Stimulated activated CD4-positive, alpha-beta T cell treated with anti-CD3 and anti-CD28 coated beads, Interleukin-1b, Interleukin-23, amount 100 ng/mL, for 24 hours (primary cell): Measurements from ENCODE around the gene PAXX.

Source experiments
- DNase-seq, 4 experiments: peaks; one replicate each; pipeline ENCODE4 v3.0.0-alpha.2; 2020; ENCODE audit warnings: low read depth in 4 of 4, low spot score in 1 of 4

Gene PAXX

GRCh38 chr9:137016436-137016835 is 24.2 kb downstream of the PAXX start:
- DNase-seq = no peak

GRCh38 chr9:137017071-137017470 is 24.8 kb downstream of the PAXX start:
- DNase-seq = no peak

GRCh38 chr9:137017791-137018497 is 25.7 kb downstream of the PAXX start:
- DNase-seq = no peak

DNA sequence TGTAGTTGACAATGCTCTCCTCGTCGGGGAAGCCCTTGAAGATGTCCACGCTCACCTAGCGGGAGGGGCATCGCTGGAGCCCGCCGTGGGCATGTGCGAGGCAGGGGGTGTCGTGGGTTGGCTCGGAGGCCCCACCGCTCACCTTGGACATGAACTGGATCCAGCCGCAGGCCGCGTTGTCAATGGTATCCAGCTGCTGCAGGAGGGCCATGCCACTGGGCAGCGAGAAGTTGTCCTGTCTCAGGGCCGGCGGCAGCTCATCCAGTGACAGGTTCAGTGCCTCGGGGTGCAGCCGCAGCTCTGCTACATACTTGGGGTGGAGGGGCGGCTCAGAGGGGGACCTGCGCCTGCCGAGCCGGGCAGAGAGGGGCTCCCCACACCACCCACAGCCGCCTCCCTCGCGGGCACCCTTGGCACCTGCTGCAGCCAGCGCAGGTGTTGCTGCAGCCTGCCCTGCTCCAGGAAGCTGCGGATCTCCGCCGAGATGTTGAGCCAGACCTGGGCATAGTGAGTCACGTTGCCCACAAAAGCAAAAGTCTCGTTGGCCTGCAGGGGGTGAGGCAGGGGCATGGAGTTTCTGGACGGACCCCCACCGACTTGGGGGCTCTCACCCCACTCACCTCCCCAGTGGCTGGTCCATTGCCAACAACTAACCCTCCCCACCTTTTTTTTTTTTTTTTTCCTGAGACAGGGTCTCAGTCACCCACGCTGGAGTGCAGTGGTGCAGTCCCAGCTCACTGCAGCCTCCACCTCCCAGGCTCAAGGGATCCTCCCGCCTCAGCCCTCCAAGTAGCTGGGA is 26.7 kb downstream of the PAXX start:
- no peak for DNase-seq

GRCh38 chr9:137019891-137020683 is 27.9 kb downstream of the PAXX start:
- no peak for DNase-seq

DNA sequence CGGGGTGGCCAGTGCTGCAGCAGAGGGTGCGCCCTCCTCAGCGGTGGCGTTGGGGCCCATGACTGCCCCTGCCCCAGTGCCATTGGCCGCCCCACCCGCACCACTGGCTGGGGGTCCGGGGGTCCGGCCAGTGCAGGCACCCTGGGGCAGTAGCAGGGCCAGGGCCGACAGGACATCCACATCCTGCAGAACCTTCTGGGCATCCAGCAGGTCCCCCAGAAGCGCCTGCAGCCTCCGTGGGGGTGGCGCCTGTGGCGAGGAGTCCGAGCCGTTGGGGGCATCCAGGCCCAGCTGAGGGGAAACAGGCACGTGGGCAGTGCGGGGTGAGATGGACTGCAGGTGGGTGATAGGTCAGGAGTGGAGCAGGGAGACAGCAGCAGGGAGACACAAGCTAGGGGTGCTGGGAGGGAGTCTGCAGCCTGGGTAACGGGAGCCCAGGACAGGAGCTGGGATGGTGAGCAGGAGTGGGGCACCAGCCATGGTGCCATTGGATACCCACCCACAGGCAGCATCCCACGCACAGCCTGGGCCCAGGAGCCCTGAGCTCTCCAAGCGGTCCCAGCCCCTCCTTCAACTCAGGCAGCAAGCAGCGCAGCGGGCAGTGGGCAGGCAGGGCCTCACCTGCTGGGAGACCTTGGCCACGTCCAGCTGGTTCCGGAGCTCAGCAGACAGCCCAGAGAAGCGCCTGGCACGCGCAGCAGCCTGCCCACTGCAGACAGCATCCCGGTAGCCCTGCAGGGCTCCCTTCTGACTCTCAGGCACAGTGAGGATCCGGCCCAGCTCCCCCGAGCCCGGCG is 28.7 kb downstream of the PAXX start:
- DNase-seq = no peak

DNA sequence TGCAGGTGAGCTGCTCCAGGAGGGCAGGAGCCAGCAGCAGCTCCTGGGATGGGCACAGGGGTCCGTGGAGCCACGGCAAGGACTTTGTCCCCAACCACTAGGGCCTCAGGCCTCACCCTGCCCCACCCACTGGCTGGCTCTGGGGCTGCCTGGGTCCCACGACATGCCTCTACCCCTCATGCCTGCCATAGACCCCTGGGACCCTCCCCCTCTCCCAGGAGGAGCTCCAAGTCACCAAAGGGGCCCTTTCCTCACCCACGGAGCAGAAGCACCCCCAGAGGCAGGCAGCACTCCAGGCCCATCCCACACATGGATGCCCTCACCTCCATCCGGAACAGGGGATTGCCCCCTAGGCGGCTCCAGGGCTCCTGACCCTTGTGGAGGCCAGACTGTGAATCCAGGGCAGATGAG is 29.4 kb downstream of the PAXX start:
- DNase-seq = no peak

DNA sequence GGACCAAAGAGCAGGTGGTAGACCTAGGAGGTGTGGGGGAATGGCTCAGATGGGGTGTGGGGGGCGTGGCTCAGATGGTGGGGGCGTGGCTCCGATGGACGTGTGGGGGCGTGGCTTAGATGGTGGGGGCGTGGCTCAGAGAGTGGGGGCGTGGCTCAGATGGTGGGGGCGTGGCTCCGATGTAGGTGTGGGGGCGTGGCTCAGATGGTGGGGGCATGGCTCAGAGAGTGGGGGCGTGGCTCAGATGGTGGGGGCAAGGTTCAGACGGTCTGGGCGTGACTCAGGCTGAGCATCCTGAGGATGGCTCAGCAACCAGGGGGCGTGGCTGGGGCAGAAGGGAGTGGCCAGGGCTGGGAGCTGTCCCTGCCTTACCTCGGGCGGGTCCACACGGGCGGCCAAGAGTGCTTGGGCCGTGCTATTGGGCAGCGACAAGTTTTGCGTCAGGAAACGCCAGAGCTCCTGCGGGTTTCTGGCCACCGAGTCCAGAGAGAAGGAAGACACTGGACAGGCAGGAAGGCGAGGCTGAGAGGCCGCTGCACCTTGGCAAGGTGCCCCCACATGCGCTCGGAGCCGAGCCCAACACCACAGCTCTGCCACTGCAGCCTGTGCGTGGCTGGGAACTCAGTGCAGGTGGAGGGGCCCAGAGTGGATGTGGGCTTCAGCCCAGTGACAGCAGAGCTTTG is 29.9 kb downstream of the PAXX start:
- DNase-seq = peak; percentile 49 to 81 (median 58)

GRCh38 chr9:137022662-137023008 is 30.4 kb downstream of the PAXX start:
- no peak for DNase-seq

DNA sequence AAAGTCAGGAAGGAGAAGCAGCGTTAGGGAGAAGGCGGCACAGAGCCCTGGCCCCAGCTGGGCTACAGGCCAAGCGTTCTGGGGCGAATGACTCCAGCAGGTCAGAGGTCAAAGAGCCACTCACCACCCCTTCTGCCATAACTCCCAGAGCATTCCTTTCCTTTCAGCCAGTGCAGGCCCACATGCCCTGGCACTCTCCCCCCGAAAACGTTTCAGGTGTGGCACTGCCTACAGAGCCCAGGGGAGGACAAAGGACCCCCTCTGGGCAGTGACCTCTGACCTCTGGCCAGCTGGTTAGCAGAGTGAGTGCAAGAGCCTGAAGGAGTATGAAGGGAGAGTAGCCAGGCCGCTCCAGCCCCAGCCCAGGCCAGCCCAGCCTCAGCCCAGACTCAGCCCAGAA is 30.9 kb downstream of the PAXX start:
- no peak for DNase-seq

DNA sequence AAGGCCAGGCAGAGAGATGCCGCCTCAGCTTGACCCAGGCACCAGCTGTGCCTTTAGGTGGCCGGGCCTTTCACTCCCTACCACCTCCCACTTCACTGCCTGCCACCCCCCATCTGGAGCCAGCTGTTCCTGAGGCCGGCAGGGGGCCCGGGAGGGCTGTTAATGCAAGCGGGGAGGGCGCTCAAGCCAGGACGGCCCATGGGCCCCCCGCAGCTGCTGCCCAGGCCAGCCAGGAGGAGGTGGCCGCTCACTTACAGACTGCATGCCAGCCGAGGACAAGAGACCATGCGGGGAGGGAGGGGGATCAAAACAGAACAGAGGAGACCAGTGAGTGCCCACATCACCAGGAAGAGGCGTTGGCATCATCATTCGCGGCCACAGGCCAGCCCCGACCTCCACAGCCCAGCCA is 31.4 kb downstream of the PAXX start:
- DNase-seq = no peak

DNA sequence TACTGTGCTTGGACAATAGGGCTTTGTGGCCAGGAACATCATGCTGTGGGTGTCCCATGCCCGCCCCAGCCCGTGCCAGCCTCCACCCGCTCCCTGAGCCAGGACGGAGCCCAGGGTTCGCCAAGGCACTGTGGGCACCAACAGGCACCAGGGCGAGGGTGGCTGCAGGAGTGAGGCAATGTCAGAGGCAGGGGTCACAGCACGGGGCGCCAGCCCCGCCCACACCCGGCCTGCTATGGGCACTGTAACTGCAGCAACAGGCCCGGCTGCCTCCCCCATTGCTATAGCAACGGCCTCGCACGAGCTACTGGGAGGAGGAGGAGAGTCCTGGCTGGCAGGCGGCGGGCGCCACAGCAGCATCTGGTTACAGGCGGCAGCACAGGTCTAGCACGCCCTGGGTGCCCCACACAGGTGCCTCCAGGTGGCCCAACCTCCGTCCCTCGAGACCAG is 33.3 kb downstream of the PAXX start:
- DNase-seq = no peak

DNA sequence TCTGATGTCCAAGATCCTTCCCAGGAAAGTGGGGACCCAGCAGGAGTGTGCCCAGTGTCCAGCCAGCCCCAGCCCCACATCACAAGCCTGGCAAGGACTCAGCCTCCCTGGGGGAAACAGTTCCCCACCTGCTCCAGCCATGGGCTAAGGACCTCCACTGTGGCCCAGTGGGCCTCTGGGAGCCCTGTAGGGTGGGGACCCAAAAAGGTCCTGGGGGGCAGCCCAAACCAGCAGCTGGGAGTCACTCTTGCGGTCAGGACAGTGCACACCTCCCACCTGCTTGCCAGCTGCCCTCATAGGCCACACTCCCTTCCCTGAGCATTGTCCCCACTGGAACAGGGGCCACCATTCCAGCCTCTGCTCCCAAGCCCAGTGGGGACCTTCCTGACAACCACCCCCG is 34.2 kb downstream of the PAXX start:
- DNase-seq = no peak

- no peak for DNase-seq
Observed at GRCh38 chr9:137026828-137027227, 34.6 kb downstream of the PAXX start.

DNA sequence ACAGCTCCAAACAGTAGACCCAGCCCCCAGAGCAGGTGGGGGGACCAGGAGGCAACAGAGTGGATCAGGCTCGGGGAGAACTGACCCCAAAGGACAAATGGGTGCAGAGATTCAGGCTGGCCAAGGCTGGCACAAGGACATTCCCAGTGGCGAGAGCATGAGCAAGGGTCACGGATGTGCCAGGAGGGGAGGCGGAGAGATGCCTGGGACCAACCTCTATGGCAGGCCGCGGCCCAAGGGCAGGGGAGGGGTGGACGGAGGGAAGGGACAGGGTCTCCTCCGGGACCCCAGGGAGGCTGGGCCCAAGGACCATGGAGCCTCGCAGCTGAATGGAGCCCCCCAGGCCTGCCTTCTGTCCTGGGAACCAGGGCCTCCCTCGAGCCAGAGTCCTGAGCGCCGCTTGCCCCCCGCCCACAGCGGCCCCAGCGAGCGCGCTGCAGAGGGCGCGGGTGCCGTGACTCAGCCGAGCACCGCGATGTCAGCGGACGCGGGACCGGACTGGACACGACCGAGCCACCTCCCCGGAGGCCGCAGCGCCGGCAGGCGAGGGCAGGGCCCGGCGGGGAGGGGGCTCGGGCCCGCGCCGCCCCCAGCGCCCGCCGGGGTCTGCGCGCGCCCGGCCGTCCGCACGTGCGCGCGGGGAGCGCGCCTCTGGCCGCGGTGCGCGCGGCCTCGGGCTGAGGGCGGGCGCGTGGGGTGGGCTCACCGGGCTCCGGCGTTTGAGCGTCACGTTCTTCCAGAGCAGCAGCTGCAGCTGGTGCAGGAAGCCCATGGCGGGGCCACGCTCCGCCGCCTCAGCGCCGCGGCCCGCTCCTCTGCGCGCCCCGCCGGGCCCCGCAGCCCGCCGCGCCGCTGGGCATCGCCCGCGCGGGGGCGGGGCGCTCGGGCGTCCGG is 35.4 kb downstream of the PAXX start, which contains the start of gene ABCA2:
ABCA2 (minus strand) TSS at position 869 of the 894 bp plus-strand sequence; CDS start at position 772, 97 bp downstream.
- no peak for DNase-seq

GRCh38 chr9:137028263-137029057 is 36.2 kb downstream of the PAXX start:
- peak in 2 of 4 experiments; percentile 44 to 54 for DNase-seq

- DNase-seq = peak; percentile 55 to 68 (median 62)
Observed at GRCh38 chr9:137029058-137029936, 37.1 kb downstream of the PAXX start.
